A549 treated with Hydrocortisone at 1 μM for 4 hours (cell line): ENCODE results near the gene LILRA6. TPM values are rescaled to one million over a fixed set of nuclear protein-coding genes. Genes with fewer than 3 reads are reported as not detected.

Experiments
- total RNA-seq: library from RNA; stranded (reverse); fragments of 200-300 nt; extraction: Qiagen RNA extraction; gene quantifications from 5 replicates; pipeline ENCODE4 v1.2.3, GENCODE V29; 2022

The LILRA6 gene
- total RNA-seq = 0.08 TPM in 1 of 5 replicates, not detected in the others

DNA sequence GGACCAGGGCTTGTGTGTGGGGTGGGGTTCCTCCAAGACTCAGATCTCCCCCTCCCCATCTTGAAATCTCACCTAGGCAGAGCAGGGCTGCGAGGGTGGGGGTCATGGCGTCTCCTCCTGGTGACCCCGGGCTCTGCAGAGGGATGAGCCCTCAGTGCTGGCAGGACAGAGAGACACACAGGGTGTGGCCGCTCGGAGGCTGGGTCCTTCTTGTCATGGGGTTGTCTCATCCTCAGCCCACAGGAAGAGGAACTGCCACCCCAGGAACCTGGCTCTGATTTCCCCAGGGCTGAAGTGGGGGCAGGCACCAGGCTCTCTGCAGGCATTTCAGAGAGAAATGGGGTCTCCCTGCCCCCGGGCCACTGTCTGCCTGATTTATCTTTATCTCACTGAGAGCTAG, at the start of gene LILRA6:
TSS of gene LILRA6 (minus strand) at position 145 of the 400 bp plus-strand sequence.

DNA sequence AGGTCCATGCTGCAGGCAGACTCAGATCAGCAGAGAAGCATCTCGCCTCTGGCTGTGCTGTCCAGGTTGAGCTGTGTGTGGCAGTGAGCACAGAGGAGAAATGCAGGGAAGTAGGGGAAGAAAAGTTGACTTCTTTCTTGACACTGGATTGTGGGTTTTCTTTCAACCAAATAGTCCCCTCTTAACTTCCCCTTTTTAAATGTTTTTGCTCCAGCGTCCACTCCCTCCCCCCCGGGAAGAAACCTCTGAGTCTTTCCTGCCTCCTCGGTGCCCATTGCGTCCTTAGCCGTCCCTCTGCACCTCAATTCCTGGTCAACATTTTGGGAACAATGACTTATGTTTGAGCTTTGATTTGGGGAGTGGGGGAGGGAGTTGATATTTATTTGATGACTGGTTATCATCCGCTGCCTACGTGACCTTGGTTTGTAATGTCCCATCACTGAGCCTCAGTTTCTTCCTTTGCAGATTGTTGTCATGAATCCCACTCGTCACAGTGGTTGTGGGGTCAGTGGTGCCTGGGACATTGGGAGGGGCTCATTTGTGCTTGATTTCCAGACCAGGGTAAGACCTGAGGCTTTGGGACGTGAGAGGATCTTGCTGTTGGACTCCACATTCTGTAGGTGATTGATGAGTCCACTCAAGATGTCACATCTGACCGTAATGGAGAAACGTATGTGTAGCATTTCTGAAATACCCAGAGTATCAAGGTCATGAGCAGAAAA, 38.6 kb upstream of the LILRA6 start, which contains the start of gene LILRB2:
TSS of gene LILRB2 (minus strand) at position 104 of the 722 bp plus-strand sequence. CDS start 614 bp downstream, outside the sequence.

DNA sequence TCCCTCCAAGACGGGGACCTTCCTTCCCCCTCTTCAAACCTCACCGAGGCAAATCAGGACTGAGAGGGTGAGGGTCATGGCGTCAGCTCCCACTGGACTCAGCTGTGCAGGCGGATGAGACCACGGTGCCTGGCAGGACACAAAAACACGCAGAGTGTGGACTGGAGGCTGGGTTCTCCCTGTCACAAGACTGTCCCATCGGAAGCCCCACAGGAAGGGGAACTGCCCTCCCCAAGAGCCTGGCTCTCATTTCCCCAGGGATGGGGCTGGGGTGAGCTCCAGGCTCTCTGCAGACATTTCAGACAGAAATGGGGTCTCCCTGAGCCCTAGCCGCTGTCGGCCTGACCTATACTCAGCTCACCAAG, 14.5 kb upstream of the LILRA6 start, which contains the start of gene LILRB5:
TSS of gene LILRB5 (minus strand) at position 158 of the 365 bp plus-strand sequence. CDS start at position 78, 80 bp downstream.

DNA sequence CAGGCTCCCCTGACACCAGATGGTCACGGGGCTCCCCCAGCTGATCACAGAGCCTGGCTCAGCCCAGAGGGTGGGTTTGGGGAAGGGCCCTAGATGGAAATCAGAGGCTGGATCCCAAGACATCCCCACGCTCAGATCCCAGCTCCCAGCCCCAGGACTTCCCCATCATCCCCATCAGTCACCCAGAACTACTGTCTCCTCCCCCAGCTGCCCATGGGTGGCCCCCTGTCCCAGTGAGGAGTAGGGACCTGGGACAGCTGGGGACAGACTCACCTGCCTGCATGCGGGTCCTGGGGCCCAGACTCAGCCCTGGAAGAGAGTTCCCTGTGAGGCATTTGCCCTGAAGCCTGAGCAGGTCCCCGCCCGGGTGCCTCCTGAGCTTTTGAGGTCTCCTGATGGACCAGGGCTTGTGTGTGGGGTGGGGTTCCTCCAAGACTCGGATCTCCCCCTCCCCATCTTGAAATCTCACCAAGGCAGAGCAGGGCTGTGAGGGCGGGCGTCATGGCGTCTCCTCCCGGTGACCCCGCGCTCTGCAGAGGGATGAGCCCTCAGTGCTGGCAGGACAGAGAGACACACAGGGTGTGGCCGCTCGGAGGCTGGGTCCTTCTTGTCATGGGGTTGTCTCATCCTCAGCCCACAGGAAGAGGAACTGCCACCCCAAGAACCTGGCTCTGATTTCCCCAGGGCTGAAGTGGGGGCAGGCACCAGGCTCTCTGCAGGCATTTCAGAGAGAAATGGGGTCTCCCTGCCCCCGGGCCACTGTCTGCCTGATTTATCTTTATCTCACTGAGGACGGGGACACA, 19.9 kb downstream of the LILRA6 start, which contains the start of gene LILRB3:
TSS of gene LILRB3 (minus strand) at position 534 of the 803 bp plus-strand sequence. CDS start at position 503, 31 bp downstream.

DNA sequence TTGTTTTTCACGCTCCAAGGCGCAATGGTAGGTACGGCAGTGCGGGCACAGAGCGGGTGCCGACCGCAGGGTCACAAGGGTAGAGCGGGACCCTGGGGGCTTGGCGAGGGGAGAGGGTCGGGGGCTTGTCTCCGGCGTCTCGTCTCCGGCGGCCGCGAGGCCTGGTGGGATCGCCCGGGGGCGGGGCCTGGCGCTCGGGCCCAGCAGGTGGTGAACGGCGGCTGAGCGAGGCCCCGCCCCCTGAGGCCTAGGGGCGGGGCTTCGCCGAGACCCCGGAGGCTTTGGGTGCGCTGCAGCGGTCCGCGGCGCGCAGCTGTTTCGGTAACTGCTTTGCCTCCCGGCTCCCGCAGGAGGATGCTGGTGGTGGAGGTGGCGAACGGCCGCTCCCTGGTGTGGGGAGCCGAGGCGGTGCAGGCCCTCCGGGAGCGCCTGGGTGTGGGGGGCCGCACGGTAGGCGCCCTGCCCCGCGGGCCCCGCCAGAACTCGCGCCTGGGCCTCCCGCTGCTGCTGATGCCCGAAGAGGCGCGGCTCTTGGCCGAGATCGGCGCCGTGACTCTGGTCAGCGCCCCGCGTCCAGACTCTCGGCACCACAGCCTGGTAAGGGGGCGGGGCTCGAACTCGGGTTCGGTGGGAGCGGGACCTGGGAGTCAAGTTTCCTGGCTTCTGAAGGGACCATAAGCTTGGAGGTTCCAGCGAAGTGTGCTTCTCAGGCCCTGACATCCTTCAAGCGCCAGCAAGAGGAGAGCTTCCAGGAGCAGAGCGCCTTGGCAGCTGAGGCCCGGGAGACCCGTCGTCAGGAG, 51.4 kb downstream of the LILRA6 start, which contains the start of gene TSEN34:
TSS of gene TSEN34 (plus strand) at position 298 of the 800 bp plus-strand sequence. CDS start at position 355, 57 bp downstream.

DNA sequence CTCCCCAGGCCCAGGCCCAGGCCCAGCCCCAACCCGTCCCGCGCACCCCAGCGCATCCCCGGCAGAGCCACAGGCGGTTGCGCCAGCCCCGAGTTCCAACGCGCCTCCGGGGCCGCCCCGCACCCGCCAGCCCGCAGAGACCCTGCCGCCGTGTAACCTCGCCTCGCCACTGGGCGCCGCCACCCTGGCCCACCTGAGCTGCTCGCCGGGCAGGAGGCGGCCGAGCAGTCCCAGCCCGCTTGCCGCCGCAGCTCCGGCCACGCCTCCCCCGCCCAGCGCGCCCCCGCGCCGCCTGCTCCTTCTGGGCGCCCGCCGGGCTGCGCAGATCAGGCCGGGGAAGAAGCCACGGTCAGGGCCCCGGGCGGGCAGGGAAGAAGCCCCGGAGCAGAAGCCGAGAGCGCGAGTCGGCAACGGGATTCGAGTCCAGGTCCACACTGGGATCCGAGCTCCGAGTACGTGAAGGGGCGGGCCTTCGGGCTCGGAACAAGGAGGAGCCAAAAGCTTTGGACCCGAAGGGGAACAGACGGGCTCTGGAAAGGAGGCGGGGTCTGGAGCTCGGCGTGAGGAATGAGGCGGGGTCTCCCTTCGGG, 53.4 kb downstream of the LILRA6 start, which contains the start of gene MBOAT7:
TSS of gene MBOAT7 (minus strand) at position 436 of the 590 bp plus-strand sequence. CDS start 1,072 bp downstream, outside the sequence.

Other genes with a start within 250 kb of the LILRA6 start
- gene VSTM1, start 178.9 kb downstream of the LILRA6 start, total RNA-seq = 0.60 to 1.2 TPM (median 0.73 TPM) in 4 of 5 replicates, not detected in the other
- gene TARM1, start 161.4 kb downstream of the LILRA6 start, total RNA-seq = not detected in 5 replicates
- 0.20 to 0.41 TPM (median 0.27 TPM) in 5 replicates for gene OSCAR, start 142.0 kb downstream of the LILRA6 start, total RNA-seq
- gene NDUFA3, start 139.9 kb downstream of the LILRA6 start, total RNA-seq = 140 to 263 TPM (median 231 TPM) in 5 replicates
- 18.6 to 23.8 TPM (median 19.8 TPM) in 5 replicates for gene TFPT, start 127.1 kb downstream of the LILRA6 start, total RNA-seq
- gene PRPF31, start 127.0 kb downstream of the LILRA6 start, total RNA-seq = 105 to 119 TPM (median 114 TPM) in 5 replicates
- gene CNOT3, start 105.0 kb downstream of the LILRA6 start, total RNA-seq = 50.5 to 63.8 TPM (median 58.1 TPM) in 5 replicates
- 7.5 to 8.5 TPM (median 7.9 TPM) in 5 replicates for gene LENG1, start 83.1 kb downstream of the LILRA6 start, total RNA-seq
- gene TMC4, start 69.6 kb downstream of the LILRA6 start, total RNA-seq = 0.73 to 1.5 TPM (median 1.1 TPM) in 5 replicates
- 133 to 153 TPM (median 146 TPM) in 5 replicates for gene MBOAT7, start 53.2 kb downstream of the LILRA6 start, total RNA-seq
- gene TSEN34, start 51.5 kb downstream of the LILRA6 start, total RNA-seq = 77.0 to 127 TPM (median 122 TPM) in 5 replicates
- gene RPS9, start 41.9 kb downstream of the LILRA6 start, total RNA-seq = 2,122 to 2,593 TPM (median 2,171 TPM) in 5 replicates
- 0.14 to 0.38 TPM (median 0.30 TPM) in 5 replicates for gene LILRB3, start 19.8 kb downstream of the LILRA6 start, total RNA-seq
- 0.05 TPM in 2 of 5 replicates, not detected in the others for gene LILRB5, start 14.5 kb upstream of the LILRA6 start, total RNA-seq
- gene LILRB2, start 38.3 kb upstream of the LILRA6 start, total RNA-seq = 0.06 to 0.22 TPM (median 0.08 TPM) in 3 of 5 replicates, not detected in the others
- 0.09 TPM in 1 of 5 replicates, not detected in the others for gene LILRA5, start 70.4 kb upstream of the LILRA6 start, total RNA-seq
- not detected in 5 replicates for gene LILRA4, start 96.4 kb upstream of the LILRA6 start, total RNA-seq
- gene LAIR1, start 122.1 kb upstream of the LILRA6 start, total RNA-seq = not detected in 5 replicates
- gene TTYH1, start 172.7 kb upstream of the LILRA6 start, total RNA-seq = 0.09 to 0.31 TPM (median 0.16 TPM) in 5 replicates
- gene LENG8, start 206.4 kb upstream of the LILRA6 start, total RNA-seq = 84.3 to 121 TPM (median 105 TPM) in 5 replicates
- gene LENG9, start 221.0 kb upstream of the LILRA6 start, total RNA-seq = 4.7 to 7.9 TPM (median 6.6 TPM) in 5 replicates
- 0.38 TPM in 1 of 5 replicates, not detected in the others for gene CDC42EP5, start 230.5 kb upstream of the LILRA6 start, total RNA-seq